Measurements from ENCODE around the gene PLEKHA3.

Gene PLEKHA3

GRCh38 chr2:178491612-178492011, 11.4 kb downstream of the PLEKHA3 start:
- DNase-seq (ENCODE audit: low spot score), result no peak
- in situ Hi-C loops (cut with MboI; ENCODE audit: low pct_unique_long_range_greater_than_20kb, low sequenced_read_pairs, unreplicated experiment), result no loop called here
- no peak for TF ChIP-seq CTCF (IDR thresholded peaks at IDR 0.05; ENCODE audit: extremely low read depth, insufficient read depth, missing control alignments)

- in situ Hi-C loops (cut with MboI; ENCODE audit: low pct_unique_long_range_greater_than_20kb, low sequenced_read_pairs, unreplicated experiment), result no loop called here
- no peak for TF ChIP-seq CTCF (IDR thresholded peaks at IDR 0.05; ENCODE audit: extremely low read depth, insufficient read depth, missing control alignments)
Measured at GRCh38 chr2:178496049-178496448, 15.8 kb downstream of the PLEKHA3 start.

GRCh38 chr2:178498137-178498536, 17.9 kb downstream of the PLEKHA3 start:
- TF ChIP-seq CTCF (IDR thresholded peaks at IDR 0.05; ENCODE audit: extremely low read depth, insufficient read depth, missing control alignments), result no peak
- in situ Hi-C loops (cut with MboI; ENCODE audit: low pct_unique_long_range_greater_than_20kb, low sequenced_read_pairs, unreplicated experiment), result no loop called here
- no peak for DNase-seq (ENCODE audit: low spot score)

More at GRCh38 chr2:178496049-178496448, 15.8 kb downstream of the PLEKHA3 start:
- no peak for DNase-seq (ENCODE audit: low spot score)

GRCh38 chr2:178499640-178500039, 19.4 kb downstream of the PLEKHA3 start:
- in situ Hi-C loops (cut with MboI; ENCODE audit: low pct_unique_long_range_greater_than_20kb, low sequenced_read_pairs, unreplicated experiment), result no loop called here
- no peak for TF ChIP-seq CTCF (IDR thresholded peaks at IDR 0.05; ENCODE audit: extremely low read depth, insufficient read depth, missing control alignments)

GRCh38 chr2:178502751-178503150, 22.5 kb downstream of the PLEKHA3 start:
- in situ Hi-C loops (cut with MboI; ENCODE audit: low pct_unique_long_range_greater_than_20kb, low sequenced_read_pairs, unreplicated experiment), result no loop called here
- DNase-seq (ENCODE audit: low spot score), result no peak
- no peak for TF ChIP-seq CTCF (IDR thresholded peaks at IDR 0.05; ENCODE audit: extremely low read depth, insufficient read depth, missing control alignments)

More at GRCh38 chr2:178499640-178500039, 19.4 kb downstream of the PLEKHA3 start:
- no peak for DNase-seq (ENCODE audit: low spot score)

- in situ Hi-C loops (cut with MboI; ENCODE audit: low pct_unique_long_range_greater_than_20kb, low sequenced_read_pairs, unreplicated experiment), result no loop called here
- no peak for DNase-seq (ENCODE audit: low spot score)
- no peak for TF ChIP-seq CTCF (IDR thresholded peaks at IDR 0.05; ENCODE audit: extremely low read depth, insufficient read depth, missing control alignments)
Measured at GRCh38 chr2:178506101-178506500, 25.8 kb downstream of the PLEKHA3 start.

- in situ Hi-C loops (cut with MboI; ENCODE audit: low pct_unique_long_range_greater_than_20kb, low sequenced_read_pairs, unreplicated experiment), result no loop called here
- no peak for TF ChIP-seq CTCF (IDR thresholded peaks at IDR 0.05; ENCODE audit: extremely low read depth, insufficient read depth, missing control alignments)
- DNase-seq (ENCODE audit: low spot score), result no peak
Measured at GRCh38 chr2:178506524-178506923, 26.3 kb downstream of the PLEKHA3 start.
